Measurements from ENCODE around the gene VKORC1.

Gene VKORC1

GRCh38 chr16:31129568-31130335 lies 35.2 kb upstream of the VKORC1 start:
- DNase-seq: no peak

DNA sequence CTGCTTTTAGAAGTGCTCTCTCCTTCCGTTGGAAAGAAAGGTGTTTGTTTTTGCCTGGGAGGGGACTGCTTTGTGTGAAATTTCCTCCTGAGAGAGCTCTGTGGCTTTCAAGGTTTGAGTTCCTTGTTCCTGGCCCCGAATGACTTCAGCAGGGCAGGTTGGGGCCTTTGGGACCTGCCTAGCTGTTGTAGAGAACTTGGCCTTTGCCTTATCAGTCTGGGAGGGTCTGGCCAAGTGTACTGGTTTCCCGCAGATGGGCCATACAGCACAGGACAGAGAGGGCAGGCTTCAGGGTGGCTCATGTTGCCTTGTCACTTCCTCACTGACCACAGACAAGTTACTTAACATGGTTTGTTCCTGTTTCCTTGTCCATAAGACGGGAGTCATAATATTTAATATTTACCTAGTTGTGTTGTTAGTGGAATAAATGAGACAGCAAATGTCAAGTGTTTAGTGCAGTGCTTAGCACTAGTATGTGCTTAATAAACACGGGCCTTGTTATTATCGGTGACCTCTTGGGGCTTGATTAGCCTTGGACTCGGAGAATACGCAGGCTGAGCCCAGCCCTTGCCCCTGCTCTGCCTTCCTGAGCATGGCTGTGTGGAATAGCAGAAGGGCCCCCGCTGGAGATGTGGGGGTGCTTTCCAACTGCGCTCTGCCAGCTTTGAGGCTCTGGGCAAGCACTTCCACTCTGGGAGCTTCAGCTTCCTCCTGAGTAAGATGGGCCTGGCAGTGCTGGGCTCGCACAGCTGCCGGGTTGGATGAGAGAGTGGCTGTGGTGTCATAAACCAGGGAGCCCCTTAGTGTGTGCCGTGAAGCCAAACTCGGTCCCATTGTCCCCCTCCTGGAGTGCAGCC lies 34.3 kb upstream of the VKORC1 start:
- DNase-seq: no peak

- no peak for DNase-seq
Measured at GRCh38 chr16:31127182-31127581, 32.6 kb upstream of the VKORC1 start.

DNA sequence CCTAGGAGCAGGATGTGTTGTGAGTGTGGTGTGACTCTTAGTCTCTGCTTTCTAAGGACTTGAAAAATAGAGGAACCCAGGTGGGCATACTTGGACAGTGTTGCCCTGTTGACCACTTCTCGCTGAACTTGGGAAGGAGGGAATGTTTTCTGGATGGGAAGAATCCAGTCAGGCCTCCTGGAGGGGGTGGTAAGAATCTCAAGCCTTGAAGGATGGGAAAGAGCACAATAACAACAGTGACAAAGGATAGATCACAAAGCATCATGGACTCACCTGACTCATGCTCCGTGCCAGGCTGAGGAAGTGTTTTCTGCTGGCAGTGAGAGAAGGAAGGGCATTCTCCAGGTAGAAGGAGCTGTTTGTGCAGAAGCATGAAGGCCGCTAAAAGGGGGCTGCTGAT lies 31.2 kb upstream of the VKORC1 start:
- no peak for DNase-seq

- DNase-seq: no peak
Measured at GRCh38 chr16:31120129-31120528, 25.5 kb upstream of the VKORC1 start.

- no peak for DNase-seq
Measured at GRCh38 chr16:31118223-31119155, 23.9 kb upstream of the VKORC1 start.

DNA sequence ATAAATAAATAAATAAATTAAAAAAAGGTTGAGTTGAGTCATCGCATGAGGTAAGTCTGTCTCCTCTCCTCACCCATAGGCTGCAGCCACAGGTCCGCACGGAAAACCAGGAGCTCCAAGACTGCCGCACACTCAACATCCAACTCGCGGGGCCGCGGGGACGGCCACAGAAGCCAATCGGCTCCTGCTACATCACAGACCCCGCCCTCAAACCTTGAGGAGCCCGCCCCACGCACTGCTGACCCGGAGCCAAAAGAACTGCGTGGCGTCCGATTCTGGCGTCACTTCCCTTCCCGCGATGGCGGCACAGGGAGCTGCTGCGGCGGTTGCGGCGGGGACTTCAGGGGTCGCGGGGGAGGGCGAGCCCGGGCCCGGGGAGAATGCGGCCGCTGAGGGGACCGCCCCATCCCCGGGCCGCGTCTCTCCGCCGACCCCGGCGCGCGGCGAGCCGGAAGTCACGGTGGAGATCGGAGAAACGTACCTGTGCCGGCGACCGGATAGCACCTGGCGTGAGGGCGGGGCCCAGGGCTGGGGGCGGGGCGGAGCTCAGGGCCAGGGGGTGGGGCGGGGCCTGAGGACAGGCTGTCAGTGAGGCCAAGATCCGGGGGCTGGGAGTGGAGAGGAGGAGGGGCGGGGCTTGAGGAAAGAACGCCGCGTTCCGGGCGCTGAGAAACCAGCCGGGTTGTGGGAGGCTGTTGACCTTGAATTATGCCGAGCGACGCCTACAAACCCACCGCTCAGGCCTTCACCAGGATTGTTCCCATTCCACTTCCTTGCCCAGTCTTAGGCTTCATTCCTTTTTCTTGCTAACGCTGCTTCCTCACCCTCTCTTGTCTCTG lies 23.0 kb upstream of the VKORC1 start, which contains the start of gene KAT8:
KAT8 (plus strand) TSS at position 281 of the 839 bp plus-strand sequence; CDS start at position 299, 18 bp downstream.
- DNase-seq: peak; percentile 93 to 99 (median 97)

GRCh38 chr16:31114468-31114867 lies 19.9 kb upstream of the VKORC1 start:
- DNase-seq: no peak

- DNase-seq: no peak
Measured at GRCh38 chr16:31113121-31114120, 18.8 kb upstream of the VKORC1 start.

DNA sequence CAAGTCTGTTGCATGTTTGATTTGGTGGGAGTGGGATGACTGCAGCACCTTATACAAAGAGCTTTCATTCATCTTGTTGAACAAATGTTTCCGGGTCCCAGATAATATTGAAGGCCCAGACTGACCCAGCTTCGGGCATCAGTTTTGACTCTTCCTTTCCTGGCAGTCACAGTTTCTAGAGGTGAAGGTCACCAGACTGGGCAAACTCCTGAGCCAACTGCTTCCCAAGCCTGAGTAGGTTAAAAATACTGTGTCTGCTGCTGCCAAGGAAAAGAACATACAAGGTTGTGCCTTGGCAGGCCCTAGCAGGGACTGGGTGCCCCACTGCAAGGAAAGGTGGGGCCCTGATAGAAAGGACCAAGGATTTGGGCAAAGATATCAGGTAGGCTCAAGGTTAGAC lies 18.1 kb upstream of the VKORC1 start:
- DNase-seq: no peak

DNA sequence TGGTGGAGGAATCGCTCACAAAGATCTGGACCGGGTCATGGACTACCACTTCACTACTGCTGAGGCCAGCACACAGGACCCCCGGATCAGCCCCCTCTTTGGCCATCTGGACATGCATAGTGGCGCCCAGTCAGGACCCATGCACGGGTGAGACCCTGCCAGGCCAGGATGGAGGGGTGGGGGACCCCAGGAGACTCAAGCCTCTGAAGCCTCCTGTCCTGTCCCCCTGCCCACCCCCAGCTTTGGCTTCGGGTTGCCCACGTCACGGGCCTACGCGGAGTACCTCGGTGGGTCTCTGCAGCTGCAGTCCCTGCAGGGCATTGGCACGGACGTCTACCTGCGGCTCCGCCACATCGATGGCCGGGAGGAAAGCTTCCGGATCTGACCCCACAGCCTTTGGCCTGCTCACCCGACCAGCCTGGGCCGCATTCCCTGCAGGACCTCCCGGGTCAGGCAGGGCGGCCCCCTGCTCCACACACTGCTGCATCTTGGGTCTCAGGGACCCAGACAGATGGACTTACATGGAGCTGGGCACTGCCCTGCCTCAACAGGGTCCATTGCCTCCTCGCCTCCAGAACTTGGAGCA lies 17.4 kb upstream of the VKORC1 start:
- DNase-seq: no peak

- no peak for DNase-seq
Measured at GRCh38 chr16:31110106-31111034, 15.8 kb upstream of the VKORC1 start.

DNA sequence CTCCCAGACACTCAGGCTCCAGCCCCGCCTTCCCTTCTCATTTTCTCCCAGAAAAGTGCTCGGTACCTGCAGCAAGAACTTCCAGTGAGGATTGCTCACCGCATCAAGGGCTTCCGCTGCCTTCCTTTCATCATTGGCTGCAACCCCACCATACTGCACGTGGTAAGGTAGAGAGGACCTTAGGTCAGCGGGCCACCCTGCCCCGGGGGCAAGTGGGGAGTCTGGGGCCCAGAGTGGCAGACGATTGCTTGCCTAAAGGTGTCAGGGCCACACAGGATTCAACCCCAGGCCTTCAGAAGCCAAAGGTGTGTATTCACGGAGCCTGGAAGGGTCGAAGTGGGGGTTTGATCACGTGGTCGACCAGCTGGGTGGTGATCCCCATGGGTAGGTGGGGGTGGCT lies 15.0 kb upstream of the VKORC1 start:
- no peak for DNase-seq

- DNase-seq: no peak
Measured at GRCh38 chr16:31108794-31109558, 14.4 kb upstream of the VKORC1 start.

DNA sequence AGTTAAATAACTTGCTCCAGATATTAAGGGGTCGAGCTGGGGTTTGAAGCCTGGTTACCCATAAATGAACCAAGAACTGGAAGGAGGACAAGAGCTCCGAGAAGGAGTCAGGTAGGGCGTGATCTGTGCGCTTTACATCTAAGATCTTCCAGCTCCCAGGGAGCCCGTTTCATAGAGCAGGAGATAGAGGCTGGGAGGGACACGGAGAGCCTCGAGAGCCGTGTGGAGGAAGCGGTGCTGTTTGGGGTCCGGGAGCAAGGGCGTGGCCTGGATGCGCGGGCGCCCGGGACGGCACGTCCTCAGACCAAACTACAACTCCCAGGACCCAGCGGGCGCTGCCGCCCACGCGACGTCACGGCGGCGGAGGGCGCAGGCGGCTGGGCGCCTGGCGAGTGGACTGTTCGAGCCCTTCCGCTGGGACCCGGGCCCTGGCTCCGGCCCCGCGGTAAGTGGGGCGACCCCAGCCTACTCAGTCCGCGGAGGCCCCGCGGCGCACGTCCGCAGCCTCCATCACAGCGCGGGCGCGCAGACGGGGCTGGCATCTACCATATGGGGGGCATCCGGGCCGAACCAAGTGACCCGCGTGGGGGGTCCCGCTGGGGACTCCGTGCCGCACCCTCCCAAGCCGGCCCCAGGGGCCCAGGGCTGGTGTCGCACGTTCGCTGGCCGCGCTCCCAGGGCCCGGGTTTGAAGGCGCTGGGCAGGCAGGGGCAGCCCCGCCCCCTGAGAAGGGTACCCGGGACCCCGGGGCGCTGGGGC lies 13.6 kb upstream of the VKORC1 start, which contains the start of gene BCKDK:
BCKDK (plus strand) TSS at position 352 of the 759 bp plus-strand sequence. CDS start 838 bp downstream, outside the sequence.
- peak; percentile 13 to 63 (median 63) for DNase-seq

GRCh38 chr16:31107465-31107867 lies 12.9 kb upstream of the VKORC1 start:
- DNase-seq: no peak
